Suppressor macrophage treated with lipopolysaccharide for 1 hour (primary cell): ENCODE results near the gene HNF4A.

ENCODE experiments used
- DNase-seq, 3 donors: peaks; one replicate each; pipeline ENCODE4 v3.0.0-alpha.2; 2020 to 2022

The HNF4A gene

GRCh38 chr20:44407402-44408184 lies 52.1 kb downstream of the HNF4A start:
- no peak for DNase-seq

- no peak for DNase-seq
These were observed 53.7 kb downstream of the HNF4A start for GRCh38 chr20:44409132-44409600.

DNA sequence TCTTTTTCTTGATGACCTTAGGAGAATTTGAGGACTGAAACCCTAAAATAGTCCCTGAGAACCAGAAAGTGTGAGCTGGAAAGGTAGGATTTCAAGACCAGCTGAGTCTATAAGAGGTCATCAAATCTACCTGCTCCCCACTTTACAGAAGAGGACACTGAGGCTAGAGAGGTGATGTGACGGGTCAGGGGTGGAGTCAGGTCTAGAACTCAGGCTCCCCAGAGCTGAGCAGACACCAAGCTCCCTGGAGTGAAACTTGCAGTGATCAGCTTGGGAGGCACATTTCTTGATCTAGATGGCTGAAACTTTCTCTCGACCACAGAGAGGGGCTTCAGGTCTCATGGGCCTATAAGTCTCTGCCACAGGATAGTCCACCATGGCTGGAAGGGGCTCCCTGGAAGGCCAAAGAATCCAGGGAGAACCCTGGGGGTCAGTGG lies 55.1 kb downstream of the HNF4A start:
- DNase-seq, result no peak

GRCh38 chr20:44411020-44411756 lies 55.7 kb downstream of the HNF4A start:
- no peak for DNase-seq

- no peak for DNase-seq
These were observed 56.4 kb downstream of the HNF4A start for GRCh38 chr20:44411757-44412401.

DNA sequence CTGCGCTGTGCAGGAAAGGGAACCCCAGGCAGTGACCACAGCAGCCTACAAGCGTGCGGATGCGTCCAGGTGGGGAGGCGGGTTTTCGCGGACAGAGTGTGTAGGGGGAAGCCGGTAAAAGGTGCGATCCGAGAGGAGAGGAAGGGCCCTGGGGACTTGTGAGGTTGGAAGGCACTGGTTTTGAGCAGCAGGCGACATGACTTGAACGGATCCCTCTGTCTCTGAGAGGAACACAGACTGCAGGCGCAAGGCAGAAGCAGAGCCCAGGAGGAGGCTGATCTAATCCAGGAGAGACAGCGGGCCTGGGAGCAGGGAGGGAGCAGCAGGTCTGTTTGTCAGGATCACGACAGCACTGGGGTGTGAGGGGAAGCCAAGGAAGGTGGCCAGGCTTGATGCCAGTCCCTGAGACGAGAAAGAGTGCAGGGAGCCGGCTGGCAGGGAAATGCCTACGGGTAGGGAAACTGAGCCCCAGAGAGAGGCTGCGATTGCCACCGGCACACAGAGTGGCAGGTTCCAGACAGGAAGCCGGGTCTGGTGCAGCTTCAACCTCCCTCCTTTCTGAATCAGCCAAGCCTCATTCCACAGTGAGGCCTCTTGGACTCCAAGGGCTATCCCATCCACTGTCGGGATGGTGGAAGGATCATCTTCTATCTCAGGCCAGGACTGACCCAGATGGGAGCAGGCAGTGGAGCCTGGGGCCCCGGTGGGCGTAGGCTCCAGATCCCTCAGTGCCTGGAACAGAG lies 57.1 kb downstream of the HNF4A start:
- DNase-seq, result no peak

DNA sequence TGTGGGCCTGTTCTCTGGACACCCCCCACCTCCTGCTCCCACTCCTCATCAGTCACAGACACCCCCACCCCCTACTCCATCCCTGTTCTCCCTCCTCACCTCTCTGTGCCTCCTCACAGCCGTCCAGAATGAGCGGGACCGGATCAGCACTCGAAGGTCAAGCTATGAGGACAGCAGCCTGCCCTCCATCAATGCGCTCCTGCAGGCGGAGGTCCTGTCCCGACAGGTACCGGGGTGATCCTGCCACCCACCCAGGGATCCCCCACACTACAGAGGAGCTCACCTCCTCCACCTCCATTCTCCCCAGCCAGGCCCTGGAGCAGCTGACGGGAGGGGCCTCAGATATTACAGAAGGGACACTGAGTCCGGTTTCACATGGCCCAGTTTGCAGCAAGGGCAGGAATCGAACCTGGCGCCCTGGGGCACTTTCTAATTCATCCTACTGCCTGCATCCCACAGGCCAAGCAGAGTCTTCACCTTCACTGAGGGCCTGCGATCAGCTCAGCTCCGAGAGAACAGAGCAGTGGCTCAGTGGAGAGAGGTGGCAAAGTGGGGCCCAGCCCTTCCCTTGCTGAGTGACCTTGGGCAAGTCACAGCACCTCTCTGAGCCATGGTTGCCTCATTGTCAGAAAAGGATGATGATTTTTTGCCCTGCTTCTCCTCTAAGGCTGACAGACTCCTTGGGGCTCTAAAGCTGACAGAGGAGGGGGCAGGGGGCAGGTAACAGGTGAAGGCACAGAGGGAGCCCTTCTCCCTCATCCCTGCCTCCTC lies 58.3 kb downstream of the HNF4A start:
- no peak for DNase-seq

DNA sequence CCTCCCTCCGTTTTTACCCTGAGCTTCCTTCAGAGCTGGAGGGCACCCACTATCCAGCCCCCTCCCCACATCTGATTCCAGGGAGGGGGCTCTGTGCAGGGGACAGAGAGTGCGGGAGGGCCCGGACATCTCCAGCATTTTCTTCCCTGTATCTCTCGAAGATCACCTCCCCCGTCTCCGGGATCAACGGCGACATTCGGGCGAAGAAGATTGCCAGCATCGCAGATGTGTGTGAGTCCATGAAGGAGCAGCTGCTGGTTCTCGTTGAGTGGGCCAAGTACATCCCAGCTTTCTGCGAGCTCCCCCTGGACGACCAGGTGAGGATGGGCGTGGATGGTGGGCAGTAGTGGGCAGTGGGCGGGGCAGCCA lies 58.8 kb downstream of the HNF4A start:
- no peak for DNase-seq

DNA sequence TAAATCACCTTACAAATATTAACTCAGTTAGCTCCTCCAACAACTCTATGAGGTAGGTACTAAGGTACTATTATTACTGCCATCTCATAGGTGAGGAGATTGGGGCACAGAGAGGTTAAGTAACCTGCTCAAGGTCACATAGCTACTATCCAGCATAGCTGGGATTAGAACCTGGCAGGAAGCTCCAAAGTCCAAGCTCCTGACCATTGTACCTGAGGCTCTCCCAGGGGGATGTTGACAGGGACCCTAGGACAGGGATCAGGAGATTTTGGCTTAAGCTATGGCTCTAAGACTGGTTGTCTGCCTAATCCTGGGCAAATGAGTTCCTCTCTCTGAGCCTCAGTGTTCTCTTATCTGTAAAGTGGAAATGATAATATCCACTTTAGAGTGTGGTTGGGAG lies 59.3 kb downstream of the HNF4A start:
- no peak for DNase-seq

DNA sequence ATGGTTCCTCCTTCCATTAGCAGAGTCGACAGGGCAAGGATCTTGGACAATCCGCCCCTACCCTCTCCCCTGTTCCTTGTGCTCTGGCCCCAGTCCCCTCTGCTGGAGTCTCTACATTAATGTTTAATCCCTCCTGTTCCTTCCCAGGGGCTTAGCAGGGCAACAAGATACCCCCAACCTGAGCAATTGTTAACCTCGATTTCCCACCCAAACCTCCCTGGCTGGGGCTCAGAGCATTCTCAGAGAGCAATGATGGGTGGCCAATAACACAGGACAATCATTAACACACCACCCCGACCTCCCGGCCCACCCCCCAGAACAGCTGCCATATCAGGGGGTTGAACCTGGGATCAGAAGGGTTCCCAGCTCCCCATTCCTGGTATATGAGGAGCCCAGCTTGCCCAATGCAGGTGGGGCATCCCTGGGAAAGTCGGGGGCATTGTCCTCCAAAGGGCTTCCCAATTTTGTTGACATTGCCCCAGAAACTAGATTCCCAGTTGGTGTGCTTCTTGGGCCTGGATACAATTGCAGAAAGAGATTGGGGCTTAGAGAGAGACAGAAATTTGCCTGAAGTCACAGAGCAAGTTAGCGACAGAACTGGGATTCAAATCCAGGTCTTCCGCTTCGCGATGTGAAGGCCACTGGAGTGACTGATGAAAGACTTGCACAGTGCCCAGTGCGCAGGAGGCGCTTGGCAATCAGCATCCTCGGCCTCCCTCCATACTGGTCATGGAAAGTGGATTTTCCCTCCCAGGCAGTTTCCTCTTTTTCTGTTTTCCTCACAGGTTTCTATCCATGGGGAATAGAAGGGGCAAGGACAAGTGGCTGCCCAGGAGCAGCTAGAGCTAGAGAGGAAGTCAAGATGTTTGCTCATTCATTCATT lies 60.6 kb downstream of the HNF4A start:
- no peak for DNase-seq

DNA sequence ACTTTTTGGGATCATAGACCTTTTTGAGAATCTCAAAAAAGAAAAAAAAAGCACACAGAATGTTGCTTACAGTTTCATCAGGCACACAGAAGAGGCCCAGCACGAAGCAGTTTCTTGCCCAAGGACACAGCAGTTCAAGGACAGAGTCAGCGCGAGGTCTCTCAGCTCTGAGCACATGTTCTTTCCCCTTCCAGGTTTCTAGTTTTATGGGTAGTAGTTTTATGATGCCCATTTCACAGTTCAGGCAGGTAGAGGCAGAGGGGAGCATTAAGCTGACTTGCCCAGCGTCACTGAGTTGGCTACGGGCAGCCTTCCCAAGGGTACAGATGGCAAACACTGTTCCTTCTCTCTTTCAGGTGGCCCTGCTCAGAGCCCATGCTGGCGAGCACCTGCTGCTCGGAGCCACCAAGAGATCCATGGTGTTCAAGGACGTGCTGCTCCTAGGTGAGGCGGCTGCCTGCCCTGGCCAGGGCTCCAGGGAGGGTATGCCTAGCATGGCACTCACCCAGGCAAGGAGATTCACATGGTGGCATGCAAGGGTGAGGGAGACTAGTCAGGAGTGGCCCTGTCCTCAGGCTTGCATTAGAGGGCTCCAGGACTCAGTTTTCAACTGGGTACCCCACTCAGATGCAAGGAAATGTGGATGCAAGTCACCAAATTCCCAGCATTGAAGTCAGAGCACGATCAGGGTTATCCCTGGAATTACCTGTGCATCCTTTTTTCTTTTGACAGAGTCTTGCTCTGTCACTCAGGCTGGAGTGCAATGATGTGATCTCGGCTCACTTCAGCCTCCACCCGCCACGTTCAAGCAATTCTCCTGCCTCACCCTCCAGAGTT lies 62.8 kb downstream of the HNF4A start:
- DNase-seq, result no peak

DNA sequence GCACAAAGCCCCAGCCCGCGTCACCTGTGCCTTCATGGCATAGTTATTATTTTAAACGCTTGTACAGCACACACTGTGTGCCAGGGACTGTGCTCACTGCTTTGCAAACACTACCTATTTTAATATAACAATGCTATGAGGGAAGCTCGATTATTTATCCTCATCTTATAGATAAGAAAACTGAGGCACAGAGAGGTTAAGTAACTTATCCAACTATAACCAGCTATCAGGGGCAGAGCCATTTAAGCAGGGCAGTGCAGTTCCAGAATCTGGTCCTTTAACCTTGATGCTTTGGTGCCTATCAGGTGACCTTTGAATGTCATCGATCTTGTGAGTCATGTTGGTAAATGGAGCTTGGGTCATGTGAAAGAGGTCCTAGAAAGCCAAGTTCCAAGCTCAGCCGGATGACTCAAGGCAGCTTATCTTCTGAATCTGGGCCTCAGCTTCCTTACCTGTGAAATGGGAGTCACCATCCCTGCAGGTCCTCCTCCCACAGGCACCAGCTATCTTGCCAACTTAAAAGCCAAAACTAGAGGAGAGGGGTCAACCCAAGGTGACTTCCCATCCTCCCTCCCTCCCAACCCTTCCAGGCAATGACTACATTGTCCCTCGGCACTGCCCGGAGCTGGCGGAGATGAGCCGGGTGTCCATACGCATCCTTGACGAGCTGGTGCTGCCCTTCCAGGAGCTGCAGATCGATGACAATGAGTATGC lies 63.8 kb downstream of the HNF4A start:
- no peak for DNase-seq

DNA sequence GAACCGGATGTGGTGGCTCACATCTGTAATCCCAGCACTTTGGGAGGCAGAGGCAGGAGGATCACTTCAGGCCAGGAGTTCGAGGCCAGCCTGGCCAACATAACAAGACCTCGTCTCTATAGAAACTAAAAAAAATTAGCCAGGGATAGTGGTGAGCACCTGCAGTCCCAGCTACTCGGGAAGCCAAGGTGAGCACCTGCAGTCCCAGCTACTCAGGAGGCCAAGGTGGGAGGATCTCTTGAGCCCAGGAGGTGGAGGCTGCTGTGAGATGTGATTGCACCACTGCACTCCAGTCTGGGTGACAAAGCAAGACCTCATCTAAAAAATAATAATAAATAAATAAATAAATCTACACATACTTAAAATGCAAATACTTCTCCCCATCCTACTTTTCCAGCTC lies 65.0 kb downstream of the HNF4A start:
- DNase-seq, result no peak

GRCh38 chr20:44422083-44422482 lies 66.6 kb downstream of the HNF4A start:
- peak; percentile 64 to 79 (median 69) for DNase-seq

GRCh38 chr20:44423480-44423879 lies 68.0 kb downstream of the HNF4A start:
- DNase-seq, result peak in 1 of 3 donors; percentile 17

- no peak for DNase-seq
These were observed 68.6 kb downstream of the HNF4A start for GRCh38 chr20:44424039-44424495.

GRCh38 chr20:44425923-44426322 lies 70.4 kb downstream of the HNF4A start:
- no peak for DNase-seq

GRCh38 chr20:44426879-44427790 lies 71.6 kb downstream of the HNF4A start:
- no peak for DNase-seq
